Measurements from ENCODE around the gene BHLHE23. TPM values are rescaled to one million over a fixed set of nuclear protein-coding genes. Genes with fewer than 3 reads are reported as not detected.
"Not testable (repeated sequence)": the region's sequence is repeated elsewhere in the genome, so short reads cannot be mapped to it uniquely, and the experiment has no call there.

BHLHE23 gene
- total RNA-seq, 2 experiments from 2014 or later = not detected

- peaks cover 5% of the 10 kb centered on the region for H3K36me3 Mint-ChIP-seq
- no peaks in the 10 kb centered on the region for H3K9me3 Mint-ChIP-seq
- H3K4me1 Mint-ChIP-seq = peaks cover 8% of the 10 kb centered on the region
- H3K27me3 Mint-ChIP-seq = no peaks in the 10 kb centered on the region
- DNase-seq = no peak
- H3K27ac Mint-ChIP-seq = no peak overlapping the region
- no peak overlapping the region for H3K4me3 Mint-ChIP-seq
Measured at GRCh38 chr20:62962891-62963613, 43.7 kb downstream of the BHLHE23 start.

GRCh38 chr20:62962221-62962879, 44.4 kb downstream of the BHLHE23 start:
- Mint-ChIP-seq H3K4me1 (peaks cover 9% of the 10 kb centered on the region), H3K9me3 (no peaks in the 10 kb centered on the region), H3K27ac (no peak overlapping the region)

GRCh38 chr20:62961799-62962198, 45.0 kb downstream of the BHLHE23 start:
- Mint-ChIP-seq H3K27ac (no peak overlapping the region), H3K4me1 (peaks cover 9% of the 10 kb centered on the region), H3K4me3 (no peak overlapping the region), H3K27me3 (no peaks in the 10 kb centered on the region), H3K36me3 (peaks cover 7% of the 10 kb centered on the region), H3K9me3 (no peaks in the 10 kb centered on the region)
- DNase-seq = no peak

More at GRCh38 chr20:62962221-62962879, 44.4 kb downstream of the BHLHE23 start:
- Mint-ChIP-seq H3K36me3 (peaks cover 5% of the 10 kb centered on the region), H3K4me3 (no peak overlapping the region), H3K27me3 (no peaks in the 10 kb centered on the region)
- no peak for DNase-seq

- H3K27ac Mint-ChIP-seq = no peak overlapping the region
- no peak overlapping the region for H3K4me3 Mint-ChIP-seq
- H3K4me1 Mint-ChIP-seq = peaks cover 9% of the 10 kb centered on the region
- H3K27me3 Mint-ChIP-seq = no peaks in the 10 kb centered on the region
- H3K9me3 Mint-ChIP-seq = no peaks in the 10 kb centered on the region
- H3K36me3 Mint-ChIP-seq = peaks cover 7% of the 10 kb centered on the region
- DNase-seq = no peak
Measured at GRCh38 chr20:62961310-62961783, 45.4 kb downstream of the BHLHE23 start.

GRCh38 chr20:62960446-62961309, 46.1 kb downstream of the BHLHE23 start:
- H3K27me3 Mint-ChIP-seq, H3K9me3 Mint-ChIP-seq, DNase-seq, H3K4me1 Mint-ChIP-seq, H3K36me3 Mint-ChIP-seq, H3K27ac Mint-ChIP-seq, H3K4me3 Mint-ChIP-seq: not testable (repeated sequence)

GRCh38 chr20:62959998-62960436, 46.7 kb downstream of the BHLHE23 start:
- peaks cover 5% of the 10 kb centered on the region for H3K36me3 Mint-ChIP-seq
- H3K27me3 Mint-ChIP-seq = no peaks in the 10 kb centered on the region
- no peak for DNase-seq
- no peak overlapping the region for H3K27ac Mint-ChIP-seq
- peaks cover 9% of the 10 kb centered on the region for H3K4me1 Mint-ChIP-seq
- no peak overlapping the region for H3K4me3 Mint-ChIP-seq
- no peaks in the 10 kb centered on the region for H3K9me3 Mint-ChIP-seq

- no peaks in the 10 kb centered on the region for H3K9me3 Mint-ChIP-seq
- peaks cover 13% of the 10 kb centered on the region for H3K4me1 Mint-ChIP-seq
- no peaks in the 10 kb centered on the region for H3K27me3 Mint-ChIP-seq
- H3K36me3 Mint-ChIP-seq = peaks cover 5% of the 10 kb centered on the region
- H3K4me3 Mint-ChIP-seq = no peak overlapping the region
- H3K27ac Mint-ChIP-seq = no peak overlapping the region
- DNase-seq = no peak
Measured at GRCh38 chr20:62959101-62959971, 47.4 kb downstream of the BHLHE23 start.

GRCh38 chr20:62958388-62959100, 48.2 kb downstream of the BHLHE23 start:
- Mint-ChIP-seq H3K4me1 (peaks cover 18% of the 10 kb centered on the region), H3K4me3 (no peak overlapping the region), H3K9me3 (no peaks in the 10 kb centered on the region), H3K27me3 (no peaks in the 10 kb centered on the region), H3K36me3 (peaks cover 6% of the 10 kb centered on the region), H3K27ac (no peak overlapping the region)
- DNase-seq = no peak

GRCh38 chr20:62957136-62958117, 49.3 kb downstream of the BHLHE23 start:
- H3K36me3 Mint-ChIP-seq = peaks cover 6% of the 10 kb centered on the region
- H3K9me3 Mint-ChIP-seq = no peaks in the 10 kb centered on the region
- H3K4me1 Mint-ChIP-seq = peaks cover 18% of the 10 kb centered on the region
- DNase-seq = no peak
- H3K27me3 Mint-ChIP-seq = no peaks in the 10 kb centered on the region
- no peak overlapping the region for H3K27ac Mint-ChIP-seq
- no peak overlapping the region for H3K4me3 Mint-ChIP-seq

- Mint-ChIP-seq H3K27me3 (no peaks in the 10 kb centered on the region), H3K36me3 (peaks cover 6% of the 10 kb centered on the region), H3K4me3 (no peak overlapping the region), H3K4me1 (peaks cover 20% of the 10 kb centered on the region), H3K9me3 (no peaks in the 10 kb centered on the region), H3K27ac (no peak overlapping the region)
- DNase-seq = no peak
Measured at GRCh38 chr20:62956387-62957135, 50.2 kb downstream of the BHLHE23 start.
